NCI-H748 treated with DMSO at 0.1 percent for 48 hours (cell line): ENCODE data around the gene DGKQ.
"Not testable (repeated sequence)": the region's sequence is repeated elsewhere in the genome, so short reads cannot be mapped to it uniquely, and the experiment has no call there.

Experiments
- DNase-seq: peaks from one replicate; lab custom pipeline; 2025; lab: John Stamatoyannopoulos, UW

Gene DGKQ

DNA sequence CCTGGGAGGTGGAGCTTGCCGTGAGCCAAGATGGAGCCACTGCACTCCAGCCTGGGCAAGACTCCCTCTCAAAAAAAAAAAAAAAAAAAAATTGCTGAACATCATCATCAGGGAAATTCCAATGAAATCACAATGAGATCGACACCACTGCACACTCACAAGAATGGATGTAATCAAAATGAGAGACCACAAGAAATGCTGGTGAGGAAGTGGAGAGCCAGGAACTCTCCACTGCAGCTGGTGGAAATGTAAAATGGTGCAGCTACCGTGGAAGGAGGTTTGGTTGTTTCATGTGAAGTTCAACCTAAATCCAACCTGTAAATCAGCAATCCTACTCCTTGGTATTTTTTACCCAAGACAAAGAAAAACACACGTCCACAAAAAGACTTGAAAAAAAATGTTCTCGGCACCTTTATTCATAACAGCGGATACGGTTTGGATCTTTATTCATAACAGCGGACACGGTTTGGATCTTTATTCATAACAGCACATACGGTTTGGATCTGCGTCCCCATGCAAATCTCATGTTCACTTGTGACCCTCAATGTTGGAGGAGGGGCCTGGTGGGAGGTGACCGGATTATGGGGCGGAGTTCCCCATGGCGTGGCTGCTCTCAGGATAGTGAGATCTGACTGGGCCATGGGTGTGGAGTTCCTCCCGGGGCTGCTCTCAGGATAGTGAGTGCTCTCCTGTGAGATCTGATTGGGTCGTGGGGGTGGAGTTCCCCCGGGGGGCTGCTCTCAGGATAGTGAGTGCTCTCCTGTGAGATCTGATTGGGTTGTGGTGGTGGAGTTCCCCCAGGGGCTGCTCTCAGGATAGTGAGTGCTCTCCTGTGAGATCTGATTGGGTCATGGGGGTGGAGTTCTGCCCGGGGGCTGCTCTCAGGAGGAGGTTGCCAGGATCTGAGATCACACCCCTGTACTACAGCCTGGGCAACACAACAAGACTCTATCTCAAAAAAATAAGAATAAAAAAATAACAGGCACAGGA, 49.0 kb downstream of the DGKQ start:
- DNase-seq, result no peak

DNA sequence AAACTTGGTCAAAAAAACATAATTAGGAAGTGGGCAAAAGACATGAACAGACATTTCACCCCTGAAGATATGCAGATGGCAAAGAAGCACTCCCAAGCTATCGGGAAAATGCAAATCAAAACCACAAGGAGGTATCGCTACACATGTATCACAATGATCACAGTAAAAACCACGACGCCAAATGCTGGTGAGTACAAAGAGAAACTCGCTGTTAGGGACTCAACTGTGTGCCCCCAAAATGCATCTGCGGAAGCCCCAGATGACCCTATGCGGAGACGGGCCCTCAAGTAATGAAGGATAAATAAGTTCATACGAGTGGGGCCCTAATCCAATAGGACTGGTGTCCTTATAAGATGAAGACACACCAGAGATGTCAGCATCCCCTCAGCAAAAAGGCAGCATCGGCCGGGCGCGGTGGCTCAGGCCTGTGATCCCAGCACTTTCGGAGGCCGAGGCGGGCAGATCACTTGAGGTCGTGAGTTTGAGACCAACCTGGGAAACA, 51.5 kb downstream of the DGKQ start:
- no peak for DNase-seq

DNA sequence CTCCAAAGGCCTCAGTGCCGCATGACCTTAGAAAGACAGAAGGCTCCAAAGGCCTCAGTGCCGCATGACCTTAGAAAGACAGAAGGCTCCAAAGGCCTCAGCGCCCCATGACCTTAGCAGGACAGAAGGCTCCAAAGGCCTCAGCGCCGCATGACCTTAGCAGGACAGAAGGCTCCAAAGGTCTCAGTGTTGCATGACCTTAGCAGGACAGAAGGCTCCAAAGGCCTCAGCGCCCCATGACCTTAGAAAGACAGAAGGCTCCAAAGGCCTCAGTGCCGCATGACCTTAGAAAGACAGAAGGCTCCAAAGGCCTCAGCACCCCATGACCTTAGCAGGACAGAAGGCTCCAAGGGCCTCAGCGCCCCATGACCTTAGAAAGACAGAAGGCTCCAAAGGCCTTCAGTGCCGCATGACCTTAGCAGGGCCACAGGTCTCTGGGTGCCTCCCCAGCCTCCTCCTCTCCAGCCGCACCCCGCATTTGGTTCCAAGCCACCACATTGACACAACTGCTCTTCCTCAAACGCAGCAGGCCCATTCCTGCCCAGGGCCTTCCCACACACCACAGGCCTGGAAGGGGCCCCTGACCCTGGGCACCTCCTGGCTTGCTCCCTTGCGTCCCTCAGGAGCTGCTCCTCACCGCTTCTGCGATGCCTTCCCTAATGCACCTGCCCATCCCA, 54.2 kb downstream of the DGKQ start:
- DNase-seq, result not testable (repeated sequence)

DNA sequence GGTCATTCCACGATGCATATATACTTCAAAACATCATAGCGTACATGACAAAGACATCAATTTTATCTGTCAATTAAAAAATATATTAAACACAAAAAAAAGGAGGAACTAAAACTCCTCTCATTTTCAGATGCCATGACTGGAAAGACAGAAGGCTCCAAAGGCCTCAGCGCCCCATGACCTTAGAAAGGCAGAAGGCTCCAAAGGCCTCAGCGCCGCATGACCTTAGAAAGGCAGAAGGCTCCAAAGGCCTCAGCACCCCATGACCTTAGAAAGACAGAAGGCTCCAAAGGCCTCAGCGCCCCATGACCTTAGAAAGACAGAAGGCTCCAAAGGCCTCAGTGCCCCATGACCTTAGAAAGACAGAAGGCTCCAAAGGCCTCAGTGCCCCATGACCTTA, 54.8 kb downstream of the DGKQ start:
- DNase-seq, result not testable (repeated sequence)

DNA sequence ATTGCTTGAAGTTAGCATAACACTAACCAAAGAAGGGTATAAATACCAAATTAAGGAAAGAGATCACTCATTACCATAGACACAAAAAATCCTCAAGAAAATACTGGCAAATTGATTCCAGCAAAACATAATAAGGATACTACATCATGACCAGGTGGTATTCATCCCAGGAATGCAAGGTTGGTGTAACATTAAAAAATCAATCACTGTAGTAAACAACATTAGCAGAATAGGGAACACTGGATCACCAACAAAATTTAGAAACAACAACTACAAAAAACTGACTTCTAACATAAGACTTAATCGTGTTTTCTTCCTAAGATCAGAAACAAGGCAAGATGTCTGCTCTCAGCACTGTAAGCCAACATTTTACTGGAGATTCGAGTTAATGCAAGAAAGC, 55.4 kb downstream of the DGKQ start:
- no peak for DNase-seq

DNA sequence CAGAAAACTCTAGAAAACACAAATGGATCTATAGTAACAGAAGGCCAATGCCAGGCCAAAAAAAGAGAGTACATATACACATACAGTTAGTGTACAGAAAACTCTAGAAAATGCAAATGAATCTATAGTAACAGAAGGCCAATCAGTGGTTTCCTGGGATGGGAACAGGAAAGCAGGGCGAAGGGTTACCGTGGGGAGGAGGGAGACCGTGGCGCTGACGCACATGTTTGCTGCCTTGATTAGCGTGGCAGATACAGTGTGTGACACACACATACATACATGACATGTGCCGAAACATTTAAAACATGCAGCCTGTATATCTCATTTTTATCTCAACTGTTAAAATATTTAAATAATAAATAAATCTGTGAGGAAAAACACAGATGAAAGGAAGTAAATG, 55.9 kb downstream of the DGKQ start:
- DNase-seq, result no peak

DNA sequence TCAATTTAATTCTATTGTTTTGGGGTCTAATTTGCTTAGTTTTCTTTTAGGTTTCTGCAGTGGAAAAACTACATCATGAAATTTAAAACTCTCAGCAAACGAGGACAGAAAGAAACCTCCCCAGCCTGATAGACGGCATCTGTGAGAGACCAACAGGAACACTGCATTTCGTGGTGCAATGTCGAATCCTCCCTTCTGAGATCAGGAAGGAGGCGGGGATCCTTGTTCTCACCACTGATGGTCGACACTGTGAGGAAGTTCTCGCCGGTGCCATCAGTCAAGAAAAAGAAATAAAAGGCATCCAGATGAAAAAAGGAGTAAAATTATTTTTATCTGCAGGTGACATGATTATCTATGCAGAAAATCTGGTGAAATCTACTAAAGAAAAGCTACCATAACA, 57.8 kb downstream of the DGKQ start:
- DNase-seq, result no peak

DNA sequence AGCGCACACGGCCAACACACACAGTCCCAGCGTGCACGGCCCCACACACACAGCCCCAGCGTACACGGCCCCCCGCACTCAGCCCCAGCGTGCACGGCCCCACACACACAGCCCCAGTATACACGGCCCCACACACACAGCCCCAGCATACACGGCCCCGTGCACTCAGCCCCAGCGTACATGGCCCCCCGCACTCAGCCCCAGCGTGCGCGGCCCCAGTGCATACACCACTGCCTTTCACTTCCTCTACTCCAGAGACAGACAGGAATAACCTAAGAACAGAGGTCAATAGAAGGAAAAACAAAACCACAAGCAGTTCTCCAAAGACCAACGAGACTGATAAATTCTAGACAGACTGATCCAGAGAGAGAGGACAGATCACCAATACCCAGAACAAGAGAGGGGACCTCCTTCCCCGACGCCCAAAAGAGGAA, 58.3 kb downstream of the DGKQ start:
- no peak for DNase-seq

DNA sequence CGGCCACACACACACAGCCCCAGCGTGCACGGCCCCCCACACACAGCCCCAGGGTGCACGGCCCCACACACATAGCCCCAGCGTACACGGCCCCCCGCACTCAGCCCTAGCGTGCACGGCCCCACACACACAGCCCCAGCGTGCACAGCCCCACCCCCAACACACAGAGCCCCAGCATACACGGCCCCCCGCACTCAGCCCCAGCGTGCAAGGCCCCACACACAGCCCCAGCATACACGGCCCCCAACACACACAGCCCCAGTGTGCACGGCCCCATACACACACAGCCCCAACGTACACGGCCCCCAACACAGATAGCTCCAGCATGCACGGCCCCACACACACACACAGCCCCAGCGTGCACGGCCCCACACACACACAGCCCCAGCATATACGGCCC, 58.8 kb downstream of the DGKQ start:
- DNase-seq, result no peak

DNA sequence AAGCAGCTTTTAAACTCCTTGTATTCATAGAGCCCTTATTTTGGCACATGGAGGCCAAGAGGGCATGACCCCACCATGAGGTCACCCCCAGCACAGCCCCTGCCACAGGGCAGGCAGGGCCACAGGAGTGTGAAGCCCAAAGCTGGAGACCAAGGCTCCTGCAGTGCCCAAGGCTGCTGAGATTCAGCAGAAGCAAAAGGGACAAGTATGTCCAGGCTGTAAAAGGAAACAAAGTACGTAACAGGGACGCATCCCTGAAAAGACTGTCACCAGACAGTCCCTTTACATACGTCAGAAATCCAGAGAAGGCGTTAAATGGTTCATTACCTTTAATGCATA, 60.1 kb downstream of the DGKQ start:
- DNase-seq, result no peak

DNA sequence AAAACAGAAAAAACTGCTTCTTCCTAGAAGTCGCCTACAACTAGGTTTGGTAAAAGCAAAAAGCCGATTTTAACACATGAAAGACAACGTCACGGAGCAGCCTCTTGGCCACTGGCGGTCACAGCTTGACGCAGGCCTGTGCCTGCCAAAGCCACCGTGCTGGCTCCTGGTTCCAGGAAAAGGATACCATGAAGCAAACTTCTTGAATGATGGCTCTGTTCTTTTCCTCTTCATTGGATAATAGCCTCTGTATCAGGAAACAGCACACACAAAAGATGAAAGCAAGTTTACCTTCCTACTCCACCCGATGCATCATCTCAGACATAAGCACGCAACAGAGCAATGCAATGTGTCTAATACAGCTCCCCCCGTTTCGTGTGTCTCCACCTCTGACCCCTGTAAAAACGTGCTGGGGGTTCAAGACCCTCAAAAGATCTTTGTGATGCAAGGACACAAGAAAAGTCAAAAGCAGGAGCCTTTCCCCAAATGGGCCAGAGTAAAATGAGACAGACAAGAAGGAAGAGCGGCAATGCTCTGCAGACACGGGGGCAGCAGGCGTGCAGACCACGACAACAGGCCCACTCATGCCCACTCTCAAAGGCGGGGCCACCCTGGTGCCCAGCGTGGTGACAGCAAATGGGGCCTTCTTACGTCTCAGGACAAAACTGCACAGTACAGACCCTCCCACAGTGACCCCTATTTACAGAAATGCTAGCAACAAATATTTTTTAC, 60.7 kb downstream of the DGKQ start:
- DNase-seq, result no peak

DNA sequence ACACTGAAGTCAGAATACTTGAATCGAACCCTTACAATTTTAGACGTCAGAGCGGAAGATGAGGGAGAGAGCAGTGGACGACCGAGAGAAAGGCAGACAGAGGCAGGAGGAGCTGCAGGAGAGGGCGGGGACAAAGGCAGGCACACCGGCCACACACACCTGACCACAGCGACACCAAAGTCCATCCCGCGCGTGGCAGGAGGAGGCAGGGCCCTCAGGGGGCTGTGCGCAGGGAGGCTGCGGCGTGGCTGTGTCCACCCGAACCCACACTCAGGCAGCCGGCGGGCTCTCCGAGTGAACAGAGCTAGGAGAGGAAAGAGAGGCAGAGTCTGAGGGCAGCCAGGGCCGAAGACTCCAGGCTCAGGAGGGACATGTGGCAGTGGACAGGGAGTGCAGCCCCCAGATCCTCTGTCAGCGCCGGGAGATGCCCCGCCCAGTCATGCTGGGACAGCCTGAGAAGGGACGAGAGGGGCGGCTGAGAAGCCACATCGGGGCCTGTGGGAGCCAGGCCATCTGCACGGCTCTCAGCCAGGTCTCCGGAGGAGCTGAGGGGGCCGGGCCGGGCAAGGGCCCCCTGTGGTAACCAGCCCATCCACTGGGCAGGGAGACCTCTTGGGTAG, 61.4 kb downstream of the DGKQ start:
- DNase-seq, result no peak

DNA sequence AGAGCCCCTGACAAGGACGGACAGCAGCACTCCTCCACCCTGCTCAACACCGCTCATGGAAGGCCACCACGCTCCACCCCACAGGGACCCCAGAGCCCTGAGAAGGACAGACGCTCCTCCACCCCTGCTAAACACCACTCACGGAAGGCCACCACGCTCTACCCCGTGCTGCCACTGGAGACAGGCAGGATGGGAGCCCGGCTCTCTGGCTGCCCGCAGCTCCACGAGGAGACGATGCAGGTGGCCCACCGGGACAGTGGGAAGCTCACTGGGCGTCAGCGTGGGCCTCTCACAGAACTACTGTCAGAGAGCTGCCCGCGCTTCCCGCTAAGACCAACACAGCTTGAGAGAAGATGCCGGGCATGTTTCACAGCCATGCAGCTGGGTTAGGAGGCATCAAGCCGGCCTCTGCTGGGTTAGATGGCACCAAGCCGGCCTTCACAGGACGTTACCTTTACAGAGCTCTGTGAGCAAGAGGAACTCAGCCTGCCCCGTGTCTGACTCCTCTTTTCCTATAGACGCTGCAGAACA, 62.1 kb downstream of the DGKQ start:
- no peak for DNase-seq

DNA sequence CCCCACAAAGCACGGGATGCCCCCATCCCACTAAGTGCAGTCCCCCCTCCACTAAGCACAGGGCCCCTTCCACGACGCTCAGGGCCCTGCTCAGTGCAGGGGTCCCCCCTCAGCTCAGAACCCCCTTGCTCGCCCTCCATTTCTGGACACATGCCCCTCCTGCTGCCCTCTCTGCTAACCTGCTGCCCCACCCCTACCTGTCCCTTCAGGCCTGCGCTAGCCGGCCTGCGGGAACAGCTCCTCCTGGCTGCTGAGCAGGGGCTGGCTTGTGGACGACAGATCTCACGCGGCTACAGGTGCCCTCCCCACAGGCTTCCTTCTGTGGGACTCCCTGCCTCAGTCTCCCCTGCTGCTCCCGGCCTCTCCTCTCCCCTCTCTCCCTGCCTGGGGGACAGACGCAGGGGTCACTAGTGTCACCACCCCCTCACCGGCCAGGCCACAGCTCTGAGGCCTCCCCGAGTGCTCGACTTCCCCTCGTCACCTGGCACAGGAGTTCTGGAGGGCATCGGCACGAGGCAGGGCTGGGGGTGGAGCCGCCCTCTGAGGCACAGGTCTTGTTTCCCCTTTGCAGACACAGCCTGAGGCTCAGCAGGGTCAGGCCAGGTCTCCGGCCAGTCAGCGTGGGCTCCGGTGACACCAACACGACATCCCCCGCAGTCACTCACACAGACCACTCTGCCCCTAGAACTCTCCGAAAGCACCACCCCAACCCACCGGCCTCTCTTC, 62.8 kb downstream of the DGKQ start:
- DNase-seq, result no peak

DNA sequence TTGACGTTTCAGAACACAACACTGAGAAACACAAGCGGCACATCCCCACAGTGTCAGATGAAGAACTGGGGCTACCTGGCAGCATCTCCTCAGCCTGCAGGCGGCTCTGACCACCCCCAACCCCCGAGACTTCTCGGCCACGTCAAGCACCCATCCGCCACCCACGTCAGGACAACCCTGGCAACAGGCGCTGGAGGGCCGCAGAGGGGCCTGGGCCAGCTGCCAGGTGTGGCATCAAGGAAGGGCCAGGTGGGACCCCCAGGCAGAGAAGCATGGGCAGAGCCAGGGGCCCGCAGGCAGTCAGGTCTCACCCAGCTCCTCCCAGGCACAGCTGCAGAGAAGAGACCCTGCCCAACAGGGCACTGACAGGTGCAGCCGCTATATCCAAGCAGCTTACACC, 63.5 kb downstream of the DGKQ start:
- DNase-seq, result no peak

DNA sequence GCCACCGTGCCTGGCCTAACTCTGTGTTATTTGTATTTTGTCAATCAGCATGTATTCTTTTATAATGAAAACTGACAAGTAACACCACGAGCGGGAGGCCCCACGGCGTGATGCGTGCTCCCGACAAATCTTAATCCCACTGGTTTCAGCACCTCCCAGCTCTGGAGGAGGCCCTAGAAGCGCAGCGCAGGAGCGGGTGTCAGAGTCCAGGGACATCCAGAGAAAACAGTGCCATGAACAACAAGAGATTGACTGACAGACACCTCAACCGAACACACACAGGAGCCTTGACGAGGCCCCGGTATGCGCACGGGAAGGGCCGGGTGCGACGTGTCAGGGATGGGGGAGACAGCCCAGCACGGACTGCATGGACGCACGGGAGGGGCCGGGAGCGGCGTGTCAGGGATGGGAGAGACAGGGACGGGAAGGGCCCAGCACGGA, 64.2 kb downstream of the DGKQ start:
- DNase-seq, result no peak
